ENCODE results near the gene PLA2G2F.

PLA2G2F gene

DNA sequence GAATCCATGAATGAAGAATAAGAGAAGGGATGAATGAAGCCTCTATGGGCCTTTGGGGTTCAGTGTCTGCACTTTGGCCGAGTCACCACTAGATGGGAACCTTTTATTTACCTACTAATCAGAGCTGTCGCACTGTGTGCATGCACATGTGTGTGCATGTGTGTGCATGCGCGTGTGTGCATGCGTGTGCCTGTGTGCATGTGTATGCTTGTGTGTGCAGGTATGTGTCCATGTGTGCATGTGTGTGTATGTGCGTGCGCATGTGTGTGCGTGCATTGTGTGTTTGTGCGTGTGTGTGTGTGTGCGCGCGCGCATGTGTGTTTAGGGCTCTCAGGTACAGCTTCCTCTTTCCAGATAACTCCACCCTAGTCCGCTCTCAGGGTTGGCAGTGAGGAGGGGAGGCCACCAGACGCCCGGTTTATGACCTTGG, 26.4 kb downstream of the PLA2G2F start:
- H3K9me2 ChIP-seq (replicated peaks; ENCODE audit: control insufficient read depth, low read length), result no peaks in the 10 kb centered on the region
- no peaks in the 10 kb centered on the region for H3K79me2 ChIP-seq (ENCODE audit: control insufficient read depth, low read length)
- no peak overlapping the region for H3K4me2 ChIP-seq (ENCODE audit: low read length)
- H3K9me3 ChIP-seq (ENCODE audit: control insufficient read depth, insufficient read depth, low read length), result peaks cover 4% of the 10 kb centered on the region
- H3K36me3 ChIP-seq (ENCODE audit: control insufficient read depth, low read length), result no peaks in the 10 kb centered on the region
- no peak overlapping the region for H3K4me3 ChIP-seq (ENCODE audit: low read length)
- H3K27me3 ChIP-seq (ENCODE audit: control insufficient read depth, low read length), result no peaks in the 10 kb centered on the region
- no peaks in the 10 kb centered on the region for H3F3A ChIP-seq (ENCODE audit: control insufficient read depth, insufficient read depth)
- H3K27ac ChIP-seq (ENCODE audit: low read depth, low read length), result no peak overlapping the region
- no peaks in the 10 kb centered on the region for H4K20me1 ChIP-seq (ENCODE audit: control insufficient read depth, insufficient read depth, low read depth, low read length)
- H3K4me1 ChIP-seq (ENCODE audit: control insufficient read depth, low read length), result no peaks in the 10 kb centered on the region; the same call in 1 of the 2 replicates
- no peak for TF ChIP-seq EZH2phosphoT487 (IDR thresholded peaks at IDR 0.05; ENCODE audit: borderline replicate concordance, low read length)
- TF ChIP-seq, protein P1, sequence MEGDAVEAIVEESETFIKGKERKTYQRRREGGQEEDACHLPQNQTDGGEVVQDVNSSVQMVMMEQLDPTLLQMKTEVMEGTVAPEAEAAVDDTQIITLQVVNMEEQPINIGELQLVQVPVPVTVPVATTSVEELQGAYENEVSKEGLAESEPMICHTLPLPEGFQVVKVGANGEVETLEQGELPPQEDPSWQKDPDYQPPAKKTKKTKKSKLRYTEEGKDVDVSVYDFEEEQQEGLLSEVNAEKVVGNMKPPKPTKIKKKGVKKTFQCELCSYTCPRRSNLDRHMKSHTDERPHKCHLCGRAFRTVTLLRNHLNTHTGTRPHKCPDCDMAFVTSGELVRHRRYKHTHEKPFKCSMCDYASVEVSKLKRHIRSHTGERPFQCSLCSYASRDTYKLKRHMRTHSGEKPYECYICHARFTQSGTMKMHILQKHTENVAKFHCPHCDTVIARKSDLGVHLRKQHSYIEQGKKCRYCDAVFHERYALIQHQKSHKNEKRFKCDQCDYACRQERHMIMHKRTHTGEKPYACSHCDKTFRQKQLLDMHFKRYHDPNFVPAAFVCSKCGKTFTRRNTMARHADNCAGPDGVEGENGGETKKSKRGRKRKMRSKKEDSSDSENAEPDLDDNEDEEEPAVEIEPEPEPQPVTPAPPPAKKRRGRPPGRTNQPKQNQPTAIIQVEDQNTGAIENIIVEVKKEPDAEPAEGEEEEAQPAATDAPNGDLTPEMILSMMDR (IDR thresholded peaks at IDR 0.05; ENCODE audit: low read depth, low read length, poor library complexity, severe bottlenecking), result peak; percentile 73

DNA sequence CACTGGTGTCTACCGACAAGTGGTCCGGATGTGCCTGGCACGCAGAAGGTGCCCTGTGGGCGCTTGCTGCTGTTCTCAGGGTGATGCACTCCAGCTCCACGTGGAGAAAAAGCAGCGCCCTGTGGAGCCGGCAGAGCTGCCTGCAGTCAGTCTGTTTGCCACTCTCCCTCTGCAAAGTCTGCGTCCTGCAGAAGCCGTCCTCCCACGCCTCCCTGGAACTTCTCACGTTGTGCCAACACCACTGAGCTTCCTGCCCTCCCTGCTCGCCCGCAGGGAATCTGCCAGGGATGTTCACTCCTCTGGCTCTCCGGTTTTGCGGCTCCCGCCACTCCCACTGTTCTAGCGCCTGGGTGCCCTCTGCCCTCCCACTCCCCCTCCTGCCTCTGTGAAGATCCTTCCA, 26.9 kb downstream of the PLA2G2F start:
- no peaks in the 10 kb centered on the region; the same call in 1 of the 2 replicates for H3K9me3 ChIP-seq (ENCODE audit: control insufficient read depth, insufficient read depth, low read length)
- no peak overlapping the region for H3K27ac ChIP-seq (ENCODE audit: low read depth, low read length)
- peaks cover 5% of the 10 kb centered on the region for H3K4me1 ChIP-seq (ENCODE audit: control insufficient read depth, low read length)
- no peaks in the 10 kb centered on the region for H4K20me1 ChIP-seq (ENCODE audit: control insufficient read depth, insufficient read depth, low read depth, low read length)
- H3K4me3 ChIP-seq (ENCODE audit: low read length), result no peak overlapping the region
- no peaks in the 10 kb centered on the region for H3K79me2 ChIP-seq (ENCODE audit: control insufficient read depth, low read length)
- no peaks in the 10 kb centered on the region for H3K9me2 ChIP-seq (replicated peaks; ENCODE audit: control insufficient read depth, low read length)
- TF ChIP-seq, protein P1 (IDR thresholded peaks at IDR 0.05; ENCODE audit: low read depth, low read length, poor library complexity, severe bottlenecking), result no peak
- TF ChIP-seq EZH2phosphoT487 (IDR thresholded peaks at IDR 0.05; ENCODE audit: borderline replicate concordance, low read length), result no peak
- no peaks in the 10 kb centered on the region for H3F3A ChIP-seq (ENCODE audit: control insufficient read depth, insufficient read depth)
- no peaks in the 10 kb centered on the region for H3K36me3 ChIP-seq (ENCODE audit: control insufficient read depth, low read length)
- no peaks in the 10 kb centered on the region for H3K27me3 ChIP-seq (ENCODE audit: control insufficient read depth, low read length)
- no peak overlapping the region for H3K4me2 ChIP-seq (ENCODE audit: low read length)

- no peak overlapping the region for H3K4me2 ChIP-seq (ENCODE audit: low read length)
- H3K4me1 ChIP-seq (ENCODE audit: control insufficient read depth, low read length), result peaks cover 15% of the 10 kb centered on the region
- H3F3A ChIP-seq (ENCODE audit: control insufficient read depth, insufficient read depth), result no peaks in the 10 kb centered on the region
- no peaks in the 10 kb centered on the region for H3K9me2 ChIP-seq (replicated peaks; ENCODE audit: control insufficient read depth, low read length)
- TF ChIP-seq, protein P1 (IDR thresholded peaks at IDR 0.05; ENCODE audit: low read depth, low read length, poor library complexity, severe bottlenecking), result no peak
- no peak for TF ChIP-seq EZH2phosphoT487 (IDR thresholded peaks at IDR 0.05; ENCODE audit: borderline replicate concordance, low read length)
- H3K4me3 ChIP-seq (ENCODE audit: low read length), result no peak overlapping the region
- H3K27me3 ChIP-seq (ENCODE audit: control insufficient read depth, low read length), result no peaks in the 10 kb centered on the region
- H3K9me3 ChIP-seq (ENCODE audit: control insufficient read depth, insufficient read depth, low read length), result no peaks in the 10 kb centered on the region
- H3K79me2 ChIP-seq (ENCODE audit: control insufficient read depth, low read length), result no peaks in the 10 kb centered on the region
- H4K20me1 ChIP-seq (ENCODE audit: control insufficient read depth, insufficient read depth, low read depth, low read length), result no peaks in the 10 kb centered on the region
- H3K27ac ChIP-seq (ENCODE audit: low read depth, low read length), result no peak overlapping the region
- H3K36me3 ChIP-seq (ENCODE audit: control insufficient read depth, low read length), result no peaks in the 10 kb centered on the region
These were observed 28.0 kb downstream of the PLA2G2F start for GRCh38 chr1:20167126-20167525.
